SH-SY5Y (cell line): ENCODE results near the gene MRPS2.
A peak's percentile ranks its signal among the peaks of the same experiment; 100 is the strongest.

ENCODE experiments used
- GATA2 ChIP-seq: IDR thresholded peaks from 2 replicates; pipeline ENCODE4 v1.6.1; 2011; ENCODE audit warnings: mild to moderate bottlenecking, low read depth, low read length
- GATA3 ChIP-seq: IDR thresholded peaks from 2 replicates; pipeline ENCODE4 v1.6.1; 2011; ENCODE audit warnings: low read depth, mild to moderate bottlenecking, low read length, moderate library complexity

Gene MRPS2

DNA sequence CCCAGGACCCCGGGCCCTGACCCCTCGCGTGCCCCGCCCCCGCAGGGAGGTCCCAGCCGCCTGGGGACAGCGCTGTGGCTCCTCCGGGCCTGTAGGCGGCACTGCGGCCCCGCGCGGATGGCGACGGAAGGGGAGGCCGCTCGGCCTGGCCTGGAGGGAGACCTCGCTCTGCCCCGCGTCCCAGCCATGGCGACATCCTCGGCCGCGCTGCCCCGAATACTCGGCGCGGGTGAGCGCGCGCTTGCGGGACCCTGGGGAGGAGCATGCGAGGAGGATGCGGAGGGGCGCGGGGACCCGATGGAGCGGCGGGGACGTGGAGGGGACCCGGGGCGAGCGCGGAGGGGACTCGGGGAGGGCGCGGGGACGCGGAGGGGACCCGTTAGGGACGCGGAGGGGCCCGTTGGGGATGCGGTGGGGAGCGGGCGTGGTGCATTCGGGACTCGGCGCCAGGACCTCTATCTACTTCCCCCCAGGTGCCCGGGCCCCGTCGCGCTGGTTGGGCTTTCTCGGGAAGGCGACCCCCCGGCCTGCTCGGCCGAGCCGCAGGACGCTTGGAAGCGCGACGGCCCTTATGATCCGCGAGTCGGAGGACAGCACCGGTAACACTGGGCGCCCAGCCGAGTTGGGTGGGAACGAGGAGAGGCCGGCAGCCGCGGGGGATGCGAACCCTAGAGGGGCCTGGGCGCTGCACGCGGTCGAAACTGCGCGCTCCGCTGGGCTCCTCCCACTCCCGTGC, at the start of gene MRPS2:
Gene MRPS2 (plus strand): TSS at position 158 of the 736 bp plus-strand sequence. CDS start 29 bp downstream, at position 187.
- TF ChIP-seq GATA3 (no peak), GATA2 (no peak)

DNA sequence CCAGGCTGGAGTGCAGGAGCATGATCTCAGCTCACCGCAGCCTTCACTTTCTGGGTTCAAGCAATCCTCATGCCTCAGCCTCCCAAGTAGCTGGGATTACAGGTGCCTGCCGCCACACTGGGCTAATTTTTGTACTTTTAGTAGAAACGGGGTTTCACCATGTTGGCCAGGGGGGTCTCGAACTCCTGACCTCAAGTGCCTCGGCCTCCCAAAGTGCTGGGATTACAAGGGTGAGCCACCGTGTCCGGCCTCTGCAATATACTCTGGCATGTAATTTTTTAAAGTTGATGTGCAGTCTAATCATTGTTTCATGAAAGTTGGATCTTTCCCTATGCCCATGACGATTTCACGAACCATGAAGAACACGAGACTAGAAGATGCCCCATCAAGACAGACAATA, 49.5 kb upstream of the MRPS2 start:
- no peak for TF ChIP-seq GATA2
- no peak for TF ChIP-seq GATA3

DNA sequence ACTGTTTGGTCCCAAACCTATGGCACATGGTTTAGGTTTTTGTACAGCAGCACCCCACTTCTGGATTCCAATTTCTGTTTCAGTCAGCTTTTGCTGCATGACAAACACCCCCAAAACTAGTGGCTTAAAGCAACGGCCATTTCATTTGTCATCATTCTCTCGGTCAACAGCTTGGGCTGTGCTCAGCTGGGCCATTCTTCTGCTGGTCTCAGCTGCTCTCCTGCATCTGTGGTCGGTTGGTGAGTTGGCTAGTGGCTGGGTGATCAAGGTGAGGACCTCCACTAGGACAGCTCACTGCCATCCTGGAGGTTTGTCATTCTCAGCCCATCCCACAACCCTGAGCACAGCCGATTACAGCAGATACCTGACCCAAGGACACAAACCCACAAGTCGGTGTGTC, 45.7 kb upstream of the MRPS2 start:
- TF ChIP-seq GATA3 (no peak), GATA2 (no peak)

DNA sequence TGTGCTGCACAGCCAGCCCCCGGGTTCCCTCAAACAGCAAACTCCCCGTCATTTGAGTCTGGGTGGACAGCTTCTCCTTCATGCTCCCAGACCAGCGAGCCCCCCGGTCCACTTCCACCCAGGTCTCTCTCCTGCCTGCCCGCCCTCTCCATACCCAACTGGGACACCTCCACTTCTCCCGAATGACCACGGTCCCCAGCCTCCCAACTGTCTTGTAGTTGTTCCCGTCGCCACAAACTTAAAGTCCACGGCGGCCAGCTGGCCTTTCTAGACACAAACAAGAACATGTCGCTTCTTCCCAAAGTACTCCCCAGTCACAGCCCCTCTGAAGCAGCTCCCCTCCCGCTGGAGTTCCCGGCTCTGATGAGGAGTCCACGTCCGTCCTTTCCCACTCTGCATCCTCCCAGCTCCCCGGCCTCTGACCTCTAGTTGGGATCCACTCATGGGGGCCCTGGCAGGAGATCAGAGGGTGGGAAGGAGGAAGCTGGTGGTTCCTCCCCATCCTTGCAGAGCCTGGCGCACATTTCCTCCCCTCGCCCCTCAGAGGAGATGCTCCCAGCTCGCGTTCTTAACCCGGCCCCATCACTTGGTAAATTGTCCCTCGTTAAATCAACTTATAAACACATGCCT, 45.0 kb upstream of the MRPS2 start:
- TF ChIP-seq GATA3 (no peak), GATA2 (no peak)

DNA sequence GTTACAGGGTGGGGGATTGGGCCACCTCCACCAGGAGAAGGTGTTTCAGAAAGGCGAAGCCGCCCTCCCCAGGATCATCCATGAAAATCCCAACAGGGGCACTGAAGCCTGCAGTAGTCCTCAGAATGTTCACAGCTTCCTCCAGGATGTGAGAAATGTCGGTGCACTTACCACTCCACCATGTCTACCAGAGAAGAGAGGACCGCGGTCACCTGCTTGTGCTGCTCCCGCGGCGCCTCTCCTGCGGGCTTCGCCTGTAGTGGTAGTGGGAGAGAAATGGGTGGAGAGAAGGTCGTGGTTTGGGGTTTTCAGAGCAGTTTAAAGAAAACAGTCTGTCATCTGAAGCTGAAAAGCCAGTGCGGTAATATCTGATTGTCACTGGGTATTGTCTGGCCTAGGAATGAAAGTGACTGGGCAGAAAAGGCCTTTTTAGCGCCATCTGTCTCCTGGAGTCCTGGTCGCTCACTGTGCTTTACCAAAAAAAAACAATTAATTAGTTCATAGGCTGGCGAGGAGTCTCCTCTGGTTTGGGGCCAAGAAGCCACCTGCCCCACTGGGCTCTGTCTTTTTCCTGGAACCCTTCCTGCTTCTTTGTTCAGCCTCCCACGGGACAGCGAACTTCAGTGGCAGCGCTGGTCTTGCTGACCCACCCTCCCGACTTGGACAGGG, 43.9 kb upstream of the MRPS2 start:
- no peak for TF ChIP-seq GATA2

DNA sequence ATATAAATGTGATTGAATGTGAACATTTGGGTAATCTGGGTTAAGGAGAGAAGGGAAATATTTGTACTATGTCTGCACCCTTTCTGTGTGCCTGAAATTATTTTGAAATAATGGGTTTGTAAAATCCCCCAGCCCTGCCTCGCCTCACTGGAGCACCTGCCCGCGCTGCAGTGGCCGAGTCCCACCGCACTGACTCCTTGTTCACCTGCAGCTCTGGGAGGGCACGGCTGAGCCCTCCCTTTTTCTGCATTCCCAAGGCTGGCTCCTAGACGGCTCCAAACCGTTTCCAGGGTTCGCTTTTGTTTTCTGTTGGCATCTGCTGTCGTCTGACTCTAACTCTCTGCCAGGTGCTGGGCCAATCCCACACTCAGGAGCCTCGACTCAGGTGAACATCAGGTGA, 38.5 kb upstream of the MRPS2 start:
- TF ChIP-seq GATA2: no peak
- no peak for TF ChIP-seq GATA3

DNA sequence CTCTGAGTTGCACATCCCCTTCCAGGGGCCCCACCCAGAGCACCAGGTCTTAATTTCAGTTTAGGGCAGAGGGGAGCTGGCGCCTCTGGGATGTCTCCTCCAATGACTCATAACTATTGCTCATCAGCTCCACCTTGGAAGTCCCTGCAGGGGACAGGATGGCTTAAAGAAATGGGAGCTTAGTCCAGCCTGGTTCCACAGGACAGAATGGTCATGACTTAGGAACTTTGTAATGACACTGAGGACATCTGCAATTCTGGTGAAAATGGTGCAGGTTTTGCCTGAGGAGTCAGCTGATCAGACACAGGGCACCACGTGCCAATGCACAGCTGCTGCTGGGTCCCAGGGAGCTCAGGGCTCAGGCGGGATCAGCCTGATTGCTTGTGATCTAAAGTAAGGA, 37.3 kb upstream of the MRPS2 start:
- no peak for TF ChIP-seq GATA3
- no peak for TF ChIP-seq GATA2

DNA sequence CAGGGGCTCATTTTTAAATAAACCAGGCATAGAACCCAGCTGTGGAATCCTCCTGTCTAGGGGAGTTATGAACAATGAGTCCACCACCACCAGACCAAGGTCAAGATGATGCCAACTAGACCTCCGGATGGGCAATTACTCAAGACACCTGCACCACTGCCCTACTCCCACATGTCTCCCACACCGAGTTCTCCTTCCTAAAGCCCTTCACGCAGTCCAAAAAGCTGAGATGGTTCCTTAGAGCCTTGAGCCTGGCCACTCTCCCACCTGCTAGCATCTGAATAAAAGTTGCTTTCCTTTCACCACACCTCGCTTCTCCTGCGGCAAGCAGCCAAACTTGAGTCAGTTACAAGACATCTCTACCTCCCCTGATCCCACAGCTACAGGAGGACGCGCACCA, 36.3 kb upstream of the MRPS2 start:
- TF ChIP-seq GATA2 (no peak), GATA3 (no peak)

DNA sequence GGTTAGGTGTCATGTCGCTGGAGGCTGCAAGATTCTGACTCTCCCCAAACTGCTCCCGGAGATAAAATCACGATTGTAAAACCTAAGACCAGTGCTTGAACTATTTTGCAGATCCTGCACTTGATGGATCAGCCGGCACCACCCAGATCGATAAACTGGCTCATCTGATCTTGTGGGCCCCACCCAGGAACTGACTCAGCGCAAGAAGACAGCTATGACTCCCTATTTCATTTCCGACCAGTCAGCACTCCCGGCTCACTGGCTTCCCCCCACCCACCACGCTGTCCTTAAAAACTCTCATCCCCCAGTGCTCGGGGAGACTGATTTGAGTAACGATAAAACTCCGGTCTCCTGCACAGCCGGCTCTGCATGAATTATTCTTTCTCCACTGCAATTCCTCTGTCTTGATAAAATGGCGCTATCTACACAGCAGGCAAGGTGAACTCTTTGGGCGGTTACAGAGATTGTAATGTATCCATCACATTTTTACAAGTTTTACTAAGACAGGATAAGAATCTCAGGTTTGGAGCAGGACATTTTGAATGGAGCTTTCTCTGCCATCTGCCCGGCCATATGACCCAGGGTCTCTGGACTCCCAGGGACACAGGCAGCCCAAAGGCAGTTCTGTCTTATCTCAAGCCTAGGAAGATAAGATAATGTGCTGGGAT, 31.5 kb upstream of the MRPS2 start:
- TF ChIP-seq GATA2 (peak; percentile 69), GATA3 (peak; percentile 70; the same call in 1 of the 2 replicates)

DNA sequence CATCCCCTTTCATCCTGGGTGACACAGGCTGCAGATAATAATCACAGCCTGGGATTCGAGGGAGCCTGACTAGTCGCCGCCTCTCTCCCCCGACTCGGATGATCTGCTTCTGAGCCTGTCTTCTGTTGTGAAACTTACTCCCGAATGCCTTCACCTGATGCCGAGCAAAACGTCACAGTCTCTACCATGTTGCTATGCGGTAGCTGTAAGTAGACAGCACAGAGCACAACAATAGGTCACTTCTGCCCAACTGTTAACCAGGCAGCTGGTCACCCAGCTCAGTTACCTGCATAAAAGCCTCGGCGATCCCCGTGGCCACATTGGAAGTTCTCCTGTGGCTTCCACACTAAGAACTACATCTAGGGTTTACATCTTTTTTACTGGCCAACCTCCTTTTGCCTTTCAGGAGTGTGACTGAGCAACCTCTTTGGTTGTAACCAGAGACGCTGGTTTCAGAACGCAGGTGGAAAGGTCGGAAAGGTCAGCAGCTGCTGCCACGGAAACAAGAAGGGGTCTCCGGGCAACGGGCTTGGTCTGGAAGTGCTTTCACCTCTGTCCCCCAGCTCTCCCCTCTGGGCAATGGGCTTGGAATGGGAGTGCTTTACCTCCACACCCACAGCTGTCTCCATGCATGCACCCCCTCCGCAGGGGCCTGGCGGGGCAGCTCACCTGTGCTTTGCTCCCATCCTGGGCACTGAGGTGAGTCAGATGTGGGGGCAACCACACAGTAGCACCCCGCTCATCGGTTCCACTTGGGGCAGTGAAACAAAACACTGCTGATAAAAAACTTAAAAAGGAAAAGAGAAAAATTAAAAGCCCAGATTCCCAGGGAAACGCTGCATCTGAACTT, 28.5 kb upstream of the MRPS2 start:
- no peak; the same call in 1 of the 2 replicates for TF ChIP-seq GATA2
- TF ChIP-seq GATA3: no peak

DNA sequence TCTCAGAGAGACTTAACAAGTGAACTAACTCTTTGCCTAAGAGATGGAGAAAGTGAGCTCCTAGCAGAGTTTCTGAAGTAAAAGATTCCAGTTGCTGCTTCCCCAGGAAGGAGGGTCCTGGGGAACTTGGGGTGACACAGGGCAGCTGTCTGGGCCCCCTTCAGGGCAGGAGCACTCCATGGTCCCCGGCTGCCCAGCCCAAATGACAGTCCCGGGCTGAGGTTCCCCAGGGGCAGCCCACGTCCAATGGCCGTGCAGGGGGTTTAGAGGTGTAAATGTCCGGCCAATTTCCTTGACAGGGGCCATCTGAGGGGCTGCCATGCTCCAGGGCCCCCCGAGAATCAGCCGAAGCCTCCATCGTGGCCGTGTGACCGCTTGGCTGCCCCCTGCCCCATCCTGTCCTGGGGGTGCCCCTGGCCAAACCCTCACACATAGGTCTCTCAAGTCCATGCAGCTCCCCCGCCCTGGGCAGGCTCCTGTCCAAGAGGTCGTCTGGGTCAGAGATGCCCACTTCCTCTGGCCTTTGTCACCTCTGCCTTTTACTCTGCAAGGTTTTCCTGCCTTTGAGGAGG, 26.4 kb upstream of the MRPS2 start:
- no peak for TF ChIP-seq GATA2
- TF ChIP-seq GATA3: no peak

DNA sequence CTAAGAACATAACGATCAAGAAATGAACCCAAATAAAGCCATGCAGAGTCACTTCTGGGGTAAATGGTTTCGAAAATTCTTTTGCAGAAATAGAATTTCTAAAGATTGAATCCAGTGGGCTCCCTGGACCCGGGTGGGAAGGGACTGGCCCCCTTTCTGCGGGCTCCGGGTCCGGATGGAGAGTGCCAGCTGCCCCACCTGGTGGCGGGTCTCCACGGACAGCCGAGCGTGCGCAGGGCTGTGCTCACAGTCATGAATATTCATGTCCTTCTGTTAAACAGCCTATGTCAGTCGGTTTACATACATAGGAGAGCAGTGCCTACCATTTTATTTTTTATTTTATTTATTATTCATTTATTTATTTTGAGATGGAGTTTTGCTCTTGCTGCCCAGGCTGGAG, 25.6 kb upstream of the MRPS2 start:
- TF ChIP-seq GATA2 (no peak), GATA3 (no peak)
